Right cardiac atrium (tissue), 5 donors: ENCODE measurements around the gene NEURL2. TPM values are rescaled to one million over a fixed set of nuclear protein-coding genes. Genes with fewer than 3 reads are reported as not detected.
A peak's percentile ranks its signal among the peaks of the same experiment; 100 is the strongest.

Source experiments
- ATAC-seq, 2 donors: fragments of 200-7000 bp; cut with Tn5 transposase; one replicate each; pipeline versions ENCODE4 v1.8.0 to v1.9.1; 2020; ENCODE audit warnings: moderate library complexity in 2 of 2, mild to moderate bottlenecking in 1 of 2
- DNase-seq, 3 donors: peaks; one replicate each; pipeline ENCODE4 v3.0.0-alpha.2; 2020
- H3K27ac ChIP-seq: one replicate; pipeline ENCODE4 v1.5.1; 2013; ENCODE audit warnings: mild to moderate bottlenecking, low read length, control low read depth, moderate library complexity
- H3K27me3 ChIP-seq: one replicate; pipeline ENCODE4 v1.6.1; 2013; ENCODE audit not compliant: control insufficient read depth, insufficient read depth
- H3K4me1 ChIP-seq: one replicate; pipeline ENCODE4 v1.6.1; 2013; ENCODE audit warnings: low read length; ENCODE audit not compliant: control insufficient read depth, insufficient read depth
- H3K4me3 ChIP-seq: one replicate; pipeline ENCODE4 v1.5.1; 2013; ENCODE audit warnings: low read length, control low read depth
- H3K9me3 ChIP-seq: one replicate; pipeline ENCODE4 v1.6.1; 2013; ENCODE audit warnings: low read length; ENCODE audit not compliant: control insufficient read depth
- WGBS: extraction: QIAGEN DNeasy Blood & Tissue Kit; methylation state at CpG from one replicate; pipeline ENCODE4 v1.1.7; 2013; 5-methylcytosine and 5-hydroxymethylcytosine counted together
- intact Hi-C, 4 donors: fragments of 100-400 bp; cut with DNase I; formaldehyde crosslinking; loops; one replicate each; pipeline versions ENCODE4 v1.11.0 to v1.14.0; 2022 to 2023
- polyA plus RNA-seq: library from polyadenylated mRNA; stranded (reverse); fragments of 200-250 nt; gene quantifications from one replicate; pipeline ENCODE4 v1.2.3, GENCODE V29; 2013
- total RNA-seq, 4 donors: library from RNA; stranded (reverse); fragmentation: NEBNext Ultra II Directional; extraction: Animal tissue kit (Norgen Biotek cat#: 25700); gene quantifications; one replicate each; pipeline ENCODE4 v1.2.1, GENCODE V29; 2021
- donor health status: healthy with polysubstance abuse.
- donor health status: DM: no; HTN: yes; CAD: no.
- donor health status: DM: no; HTN: no; CAD: no.
- donor health status: DM: no; HTN: yes; CAD: no; lungs with severe emphysema.
- donor health status: DM: yes; HTN: yes; CAD: no.

The NEURL2 gene
- total and polyA plus RNA-seq, 5 donors: 7.0 to 9.8 (median 7.7) TPM

GRCh38 chr20:45897289-45897688 lies 6.3 kb upstream of the NEURL2 start:
- ATAC-seq (no peak), DNase-seq (no peak)
- intact Hi-C loops: loop anchor here in 2 of 4 donors (10.0 kb wide), 2 partner anchors 58 to 68 kb away; no protein-coding TSS in a partner anchor
- no peaks in the 10 kb centered on the region for H3K4me1 ChIP-seq
- H3K9me3 ChIP-seq: no peaks in the 10 kb centered on the region
- no peak overlapping the region for H3K27ac ChIP-seq
- no peaks in the 10 kb centered on the region for H3K27me3 ChIP-seq
- WGBS: 76% methylated on average over 2 of the region's 2 CpGs
- no peak overlapping the region for H3K4me3 ChIP-seq

- intact Hi-C loops: loop anchor here in 2 of 4 donors (10.0 kb wide), 2 partner anchors 58 to 68 kb away; no protein-coding TSS in a partner anchor
- no peaks in the 10 kb centered on the region for H3K4me1 ChIP-seq
- H3K9me3 ChIP-seq: no peaks in the 10 kb centered on the region
- ATAC-seq (no peak), DNase-seq (peak in 1 of 3 donors; percentile 36)
- 92% methylated on average over 14 of the region's 14 CpGs for whole genome bisulfite sequencing
- no peaks in the 10 kb centered on the region for H3K27me3 ChIP-seq
- H3K4me3 ChIP-seq: no peak overlapping the region
- H3K27ac ChIP-seq: no peak overlapping the region
Observed at GRCh38 chr20:45896641-45897161, 5.7 kb upstream of the NEURL2 start.

DNA sequence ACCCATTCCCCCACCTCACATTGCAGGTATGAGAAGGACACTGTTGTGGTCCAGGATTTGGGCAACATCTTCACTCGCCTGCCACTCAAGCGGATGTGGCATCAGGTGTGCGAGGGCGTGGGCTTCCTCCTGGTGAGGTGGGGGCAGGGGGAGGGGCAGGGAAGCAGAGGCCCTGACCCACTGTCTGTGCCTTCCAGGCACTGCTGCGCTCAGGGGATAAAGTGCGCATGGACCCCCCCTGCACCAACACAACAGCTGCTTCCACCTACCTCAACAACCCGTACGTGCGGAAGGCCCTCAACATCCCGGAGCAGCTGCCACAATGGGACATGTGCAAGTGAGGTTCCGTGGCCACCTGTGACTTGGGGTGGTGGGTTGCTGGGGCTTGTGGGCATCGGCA lies 3.8 kb upstream of the NEURL2 start:
- 84% methylated on average over 12 of the region's 12 CpGs for WGBS
- H3K4me1 ChIP-seq: no peaks in the 10 kb centered on the region
- ATAC-seq (no peak), DNase-seq (peak in 1 of 3 donors; percentile 54)
- no peaks in the 10 kb centered on the region for H3K9me3 ChIP-seq
- intact Hi-C loops: loop anchor here in 2 of 4 donors (10.0 kb wide), 2 partner anchors 60 to 70 kb away; no protein-coding TSS in a partner anchor
- no peaks in the 10 kb centered on the region for H3K27me3 ChIP-seq
- no peak overlapping the region for H3K27ac ChIP-seq
- H3K4me3 ChIP-seq: no peak overlapping the region

- no peak overlapping the region for H3K27ac ChIP-seq
- no peak for ATAC-seq
- H3K4me3 ChIP-seq: no peak overlapping the region
- DNase-seq: no peak
- 92% methylated on average over 4 of the region's 4 CpGs for WGBS
- no peaks in the 10 kb centered on the region for H3K27me3 ChIP-seq
- intact Hi-C loops: loop anchor here in 2 of 4 donors (10.0 kb wide), 2 partner anchors 61 to 71 kb away; no protein-coding TSS in a partner anchor
- H3K9me3 ChIP-seq: no peaks in the 10 kb centered on the region
- no peaks in the 10 kb centered on the region for H3K4me1 ChIP-seq
Observed at GRCh38 chr20:45893831-45894230, 2.8 kb upstream of the NEURL2 start.

GRCh38 chr20:45892828-45893500 lies 2.0 kb upstream of the NEURL2 start:
- 65% methylated on average over 4 of the region's 4 CpGs for WGBS
- intact Hi-C loops: loop anchor here in 2 of 4 donors (10.0 kb wide), 2 partner anchors 62 to 72 kb away; no protein-coding TSS in a partner anchor
- H3K27ac ChIP-seq: no peak overlapping the region

GRCh38 chr20:45892049-45892825 lies 1.2 kb upstream of the NEURL2 start:
- no peak for DNase-seq
- WGBS: 79% methylated on average over 9 of the region's 9 CpGs
- Histone ChIP-seq H3K27ac (no peak overlapping the region), H3K4me3 (peak overlapping the region; percentile 67), H3K9me3 (no peaks in the 10 kb centered on the region), H3K4me1 (no peaks in the 10 kb centered on the region), H3K27me3 (no peaks in the 10 kb centered on the region)
- intact Hi-C loops: loop anchor here in 2 of 4 donors (10.0 kb wide), 2 partner anchors 63 to 73 kb away; no protein-coding TSS in a partner anchor
- no peak for ATAC-seq

More at GRCh38 chr20:45892828-45893500, 2.0 kb upstream of the NEURL2 start:
- no peak for DNase-seq
- Histone ChIP-seq H3K27me3 (no peaks in the 10 kb centered on the region), H3K4me1 (no peaks in the 10 kb centered on the region), H3K9me3 (no peaks in the 10 kb centered on the region), H3K4me3 (no peak overlapping the region)
- ATAC-seq: no peak

DNA sequence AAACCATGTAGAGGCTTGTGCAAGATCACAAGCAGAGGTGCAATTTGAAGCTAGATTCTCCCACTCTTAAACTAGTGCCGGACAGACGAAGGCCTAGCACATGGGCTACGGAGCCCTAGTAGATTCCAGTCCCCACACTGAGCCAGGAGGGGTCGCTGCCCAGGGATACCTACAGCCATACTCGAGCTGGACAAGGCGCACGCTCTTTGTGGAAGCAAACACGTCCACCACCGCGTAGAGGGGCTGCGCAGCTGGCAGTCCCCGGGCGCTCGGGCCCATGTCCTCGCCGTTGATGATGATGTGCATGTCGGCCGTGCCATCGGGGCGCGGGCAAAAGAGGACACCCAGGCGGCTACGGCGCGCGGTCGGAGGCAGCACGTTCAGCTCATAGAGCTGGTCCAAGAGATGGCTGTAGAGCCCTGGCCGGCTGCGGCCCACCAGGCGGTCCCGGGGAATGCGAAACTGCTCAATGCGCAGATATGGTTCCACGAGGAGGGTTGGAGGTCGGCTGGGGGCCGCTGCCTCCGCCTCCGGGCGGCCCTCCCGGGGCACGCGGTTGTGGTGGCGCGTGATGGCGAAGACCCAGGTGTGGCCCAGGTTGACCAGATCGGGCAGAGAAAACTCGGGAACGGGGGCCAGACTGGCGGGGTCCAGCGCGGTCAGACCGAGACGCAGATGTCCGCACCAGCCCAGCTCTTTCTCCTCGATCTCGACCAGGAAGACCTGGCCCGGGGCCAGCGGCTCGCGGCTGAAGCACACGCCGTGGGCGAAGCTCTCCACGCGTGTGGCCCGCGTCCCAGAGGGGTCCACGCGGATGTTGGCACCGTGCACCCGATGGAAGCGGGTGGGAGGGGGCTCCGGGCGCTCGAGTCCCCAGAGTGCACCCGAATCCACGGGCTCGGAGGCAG lies 677 bp downstream of the NEURL2 start:
- DNase-seq (peak; percentile 86 to 95 (median 93)), ATAC-seq (peak; percentile 87 to 88)
- Histone ChIP-seq H3K4me1 (no peaks in the 10 kb centered on the region), H3K27me3 (no peaks in the 10 kb centered on the region), H3K4me3 (peak overlapping the region; percentile 67), H3K9me3 (no peaks in the 10 kb centered on the region), H3K27ac (peak overlapping the region; percentile 53)
- WGBS: under 1% methylated on average over 79 of the region's 79 CpGs
- intact Hi-C loops: loop anchor here in 2 of 4 donors (2.0 to 10.0 kb wide), 3 partner anchors 44 to 74 kb away; partner anchors contain the start of gene PCIF1 (in 1 of the 2)

DNA sequence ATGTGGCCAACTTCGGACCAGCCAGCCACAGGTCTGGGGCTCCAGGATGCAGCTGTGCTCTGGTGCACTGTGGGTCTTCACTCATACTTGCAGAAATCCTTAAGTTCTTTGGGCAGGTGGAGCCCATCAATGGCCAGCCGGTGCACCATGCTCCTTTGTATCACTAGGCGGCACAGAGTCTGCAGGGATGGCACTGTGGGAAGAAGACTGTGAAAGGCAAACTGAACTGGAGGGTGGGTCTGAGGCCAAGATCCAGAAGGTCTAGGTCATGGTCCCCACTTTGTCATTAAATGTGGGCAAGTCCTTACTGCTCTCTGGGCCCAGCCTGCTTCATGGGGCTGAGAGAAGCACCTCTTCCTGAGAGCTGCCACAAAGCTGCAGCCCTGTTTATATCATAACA lies 2.3 kb downstream of the NEURL2 start:
- intact Hi-C loops: no loop called here
- H3K27me3 ChIP-seq: no peaks in the 10 kb centered on the region
- WGBS: 84% methylated on average over 3 of the region's 3 CpGs
- no peak for DNase-seq
- H3K4me1 ChIP-seq: no peaks in the 10 kb centered on the region
- no peak for ATAC-seq
- no peak overlapping the region for H3K4me3 ChIP-seq
- H3K27ac ChIP-seq: no peak overlapping the region
- no peaks in the 10 kb centered on the region for H3K9me3 ChIP-seq

DNA sequence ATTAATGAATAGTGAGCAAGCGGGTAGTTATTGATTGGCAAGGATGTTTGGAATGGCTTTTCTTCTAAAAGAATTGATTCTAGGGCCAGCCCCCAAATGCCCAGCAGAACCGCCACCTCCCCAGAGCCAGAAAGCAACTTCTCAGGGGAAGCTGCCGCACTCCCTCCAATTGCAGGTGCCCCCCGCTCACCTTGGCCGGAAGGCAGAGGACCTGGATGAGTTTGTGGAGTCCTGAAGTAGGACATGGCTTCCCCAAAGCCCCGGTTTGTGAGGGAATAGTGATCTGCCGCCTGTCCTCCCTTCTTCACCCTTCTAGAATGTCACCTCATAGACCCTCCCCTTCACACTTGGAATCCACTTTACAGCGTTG lies 3.7 kb downstream of the NEURL2 start, which contains the start of gene SPATA25:
SPATA25 (minus strand) TSS at position 277 of the 370 bp plus-strand sequence; CDS start at position 245, 32 bp downstream.
- no peak within 1 kb of the TSS for H3K4me3 ChIP-seq
- H3K4me1 ChIP-seq: no peaks in the 10 kb centered on the region
- DNase-seq (no peak), ATAC-seq (no peak)
- intact Hi-C loops: no loop called here
- 87% methylated on average over 8 of the region's 8 CpGs for WGBS
- no peaks in the 10 kb centered on the region for H3K27me3 ChIP-seq
- no peak within 1 kb of the TSS for H3K27ac ChIP-seq
- H3K9me3 ChIP-seq: no peaks in the 10 kb centered on the region
